NCI-H187 treated with DMSO at 0.1 percent for 48 hours (cell line): ENCODE results near the gene TRO.

Source experiments
- DNase-seq: peaks from one replicate; lab custom pipeline; 2025; lab: John Stamatoyannopoulos, UW

Gene TRO

DNA sequence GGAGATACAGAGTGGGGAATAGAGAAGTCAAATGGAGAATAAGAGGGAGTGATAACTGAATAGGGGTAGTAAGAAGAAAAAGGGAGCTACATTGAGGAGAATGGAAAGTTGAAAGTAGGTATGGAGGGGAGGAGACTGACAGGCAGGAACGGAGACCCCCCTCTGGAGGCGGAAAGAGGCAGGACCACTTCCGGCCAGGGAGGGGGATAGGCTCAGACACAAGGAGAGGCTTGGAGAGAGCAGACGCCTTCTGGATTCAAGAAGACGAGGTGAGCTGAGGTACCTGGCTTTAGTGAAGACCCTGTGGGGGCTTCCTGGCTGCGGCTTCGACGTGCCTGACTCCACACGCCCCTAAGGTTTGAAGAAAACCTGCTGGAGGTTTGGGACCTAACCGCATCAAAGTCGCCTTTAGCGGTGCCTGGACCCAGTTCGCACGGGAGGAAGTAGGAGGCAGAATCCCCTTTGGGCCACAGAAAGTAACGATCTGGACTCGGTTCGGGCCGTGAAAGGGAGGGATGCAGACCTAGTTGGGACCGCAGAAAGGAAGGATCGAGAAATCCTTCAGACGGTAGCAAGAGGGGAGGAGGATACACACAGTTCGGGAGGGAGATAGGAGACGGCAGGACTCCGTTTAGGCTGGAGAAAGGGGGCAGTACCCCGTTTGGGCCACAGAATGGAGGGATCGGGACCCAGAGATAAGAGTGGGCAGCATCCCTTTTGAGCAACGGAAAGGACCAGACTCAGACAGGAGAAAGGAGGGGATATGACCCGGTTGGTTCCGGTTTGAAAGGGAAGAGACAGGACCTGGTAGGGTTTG lies at the start of gene TRO:
TRO (plus strand) TSS at position 215 of the 817 bp plus-strand sequence. CDS start 1,423 bp downstream, outside the sequence.
- no peak for DNase-seq

DNA sequence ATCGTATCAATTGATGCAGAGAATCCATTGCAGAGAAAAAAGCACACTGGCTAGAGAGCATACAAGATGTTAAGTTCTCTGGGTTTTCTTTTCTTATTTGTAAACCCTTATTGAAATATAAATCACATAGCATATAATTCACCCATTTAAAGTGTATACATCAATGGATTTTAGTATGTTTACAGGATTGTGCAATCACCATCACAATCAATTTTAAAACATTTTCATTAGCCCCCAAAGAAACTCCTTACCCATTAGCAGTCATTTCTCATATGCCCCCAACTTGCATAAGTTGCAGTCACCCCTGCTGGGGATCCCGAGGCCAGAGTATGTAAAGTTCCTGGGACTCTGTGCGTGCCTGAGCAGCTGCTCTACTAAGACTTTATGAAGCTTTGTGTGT lies 34.9 kb upstream of the TRO start:
- no peak for DNase-seq

- no peak for DNase-seq
Observed at GRCh38 chrX:54891573-54891972, 29.1 kb upstream of the TRO start.

DNA sequence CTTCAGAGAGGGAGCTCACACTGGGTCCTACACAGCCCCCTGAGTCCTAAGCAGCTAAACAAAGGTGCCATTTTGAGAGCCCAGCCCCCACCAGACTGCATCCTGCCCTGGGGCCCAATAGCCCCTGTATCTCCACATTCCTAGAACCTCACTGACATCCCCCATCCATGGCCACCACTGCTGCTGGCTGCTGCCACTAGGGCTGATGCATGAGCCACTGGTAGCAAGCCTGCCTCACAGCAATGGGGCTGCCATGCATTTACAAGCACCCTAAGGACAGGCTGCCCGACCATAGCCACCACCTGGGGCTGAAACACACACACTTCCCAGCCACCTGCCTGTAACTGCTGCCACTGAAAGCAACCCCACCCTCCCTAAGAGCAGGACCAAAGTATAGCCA lies 26.5 kb upstream of the TRO start:
- no peak for DNase-seq

DNA sequence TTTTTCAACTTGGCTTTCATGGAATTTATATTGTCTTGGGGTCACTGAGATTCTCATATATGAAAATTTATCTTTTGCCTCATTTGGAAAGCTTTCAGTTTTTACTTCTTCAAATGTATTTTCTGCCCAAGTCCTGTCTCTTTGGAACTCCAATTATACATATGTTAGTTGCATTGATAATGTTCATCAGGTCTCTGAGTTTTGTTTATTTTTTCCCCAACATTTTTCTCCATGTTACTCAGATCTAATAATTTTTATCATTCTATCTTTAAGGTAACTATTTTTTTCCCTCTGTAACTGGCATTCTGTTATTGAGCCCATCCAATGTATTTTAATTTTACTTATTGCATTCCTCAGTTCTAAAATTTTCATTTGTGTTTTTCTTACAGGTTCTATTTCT lies 10.7 kb upstream of the TRO start:
- no peak for DNase-seq

- DNase-seq, result no peak
Observed at GRCh38 chrX:54921427-54922021, 900 bp downstream of the TRO start.

DNA sequence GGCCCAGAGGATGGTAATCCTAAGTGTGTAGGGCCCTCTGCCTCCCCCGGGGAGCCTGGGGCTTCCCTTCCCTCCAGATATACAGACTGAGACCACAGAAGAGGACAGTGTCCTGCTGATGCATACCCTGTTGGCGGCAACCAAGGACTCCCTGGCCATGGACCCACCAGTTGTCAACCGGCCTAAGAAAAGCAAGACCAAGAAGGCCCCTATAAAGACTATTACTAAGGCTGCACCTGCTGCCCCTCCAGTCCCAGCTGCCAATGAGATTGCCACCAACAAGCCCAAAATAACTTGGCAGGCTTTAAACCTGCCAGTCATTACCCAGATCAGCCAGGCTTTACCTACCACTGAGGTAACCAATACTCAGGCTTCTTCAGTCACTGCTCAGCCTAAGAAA lies 1.9 kb downstream of the TRO start:
- no peak for DNase-seq

DNA sequence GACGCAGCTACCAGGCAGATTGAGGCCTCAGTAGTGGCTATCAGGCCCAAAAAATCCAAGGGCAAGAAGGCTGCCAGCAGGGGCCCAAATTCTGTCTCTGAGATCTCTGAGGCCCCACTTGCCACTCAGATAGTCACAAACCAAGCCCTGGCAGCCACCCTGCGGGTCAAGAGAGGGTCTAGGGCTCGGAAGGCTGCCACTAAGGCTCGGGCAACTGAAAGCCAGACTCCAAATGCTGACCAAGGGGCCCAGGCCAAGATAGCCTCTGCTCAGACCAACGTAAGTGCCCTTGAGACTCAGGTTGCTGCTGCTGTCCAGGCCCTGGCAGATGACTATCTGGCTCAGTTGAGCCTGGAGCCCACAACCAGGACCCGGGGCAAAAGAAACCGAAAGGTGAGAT lies 2.8 kb downstream of the TRO start:
- no peak for DNase-seq

DNA sequence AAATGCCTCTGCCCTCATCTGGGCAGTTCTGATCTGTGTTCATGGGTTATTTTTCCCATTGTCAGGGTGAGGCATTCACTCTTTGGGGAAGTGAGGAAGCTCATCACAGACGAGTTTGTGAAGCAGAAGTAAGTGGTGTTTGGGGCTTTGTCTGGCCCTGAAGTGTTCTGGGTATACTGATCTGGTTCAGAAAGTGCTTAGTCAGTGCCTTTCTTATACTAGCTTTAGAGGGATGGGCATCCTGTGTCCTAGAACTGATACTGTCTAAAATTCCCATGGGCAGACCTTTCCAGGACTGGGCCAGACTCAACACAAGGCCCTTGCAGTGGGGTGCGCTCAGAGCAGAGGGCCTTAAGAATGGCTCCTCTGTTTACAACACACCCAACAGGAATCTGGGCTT lies 6.4 kb downstream of the TRO start:
- no peak for DNase-seq

- DNase-seq, result no peak
Observed at GRCh38 chrX:54928876-54929275, 8.3 kb downstream of the TRO start.

GRCh38 chrX:54930291-54931049 lies 9.8 kb downstream of the TRO start:
- no peak for DNase-seq

DNA sequence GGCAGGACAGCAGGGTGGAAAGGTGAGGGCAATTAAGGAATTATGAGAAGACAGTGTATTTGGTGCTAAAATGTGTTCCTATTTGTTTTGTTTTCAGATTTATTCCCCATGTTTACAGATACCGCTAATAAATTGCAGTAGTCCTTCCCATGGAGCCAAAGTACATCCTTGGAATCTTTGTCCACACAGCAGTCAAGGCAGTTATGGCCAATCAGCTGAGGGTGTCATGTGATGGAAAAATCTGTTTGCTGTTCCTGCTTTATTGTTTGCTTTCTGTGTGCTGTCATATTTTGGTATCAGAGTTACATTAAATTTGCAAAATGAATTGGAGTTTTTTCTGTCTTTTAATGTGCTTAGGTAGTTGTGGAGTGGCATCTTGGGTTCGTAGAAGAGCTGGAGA lies 10.5 kb downstream of the TRO start:
- DNase-seq, result no peak

DNA sequence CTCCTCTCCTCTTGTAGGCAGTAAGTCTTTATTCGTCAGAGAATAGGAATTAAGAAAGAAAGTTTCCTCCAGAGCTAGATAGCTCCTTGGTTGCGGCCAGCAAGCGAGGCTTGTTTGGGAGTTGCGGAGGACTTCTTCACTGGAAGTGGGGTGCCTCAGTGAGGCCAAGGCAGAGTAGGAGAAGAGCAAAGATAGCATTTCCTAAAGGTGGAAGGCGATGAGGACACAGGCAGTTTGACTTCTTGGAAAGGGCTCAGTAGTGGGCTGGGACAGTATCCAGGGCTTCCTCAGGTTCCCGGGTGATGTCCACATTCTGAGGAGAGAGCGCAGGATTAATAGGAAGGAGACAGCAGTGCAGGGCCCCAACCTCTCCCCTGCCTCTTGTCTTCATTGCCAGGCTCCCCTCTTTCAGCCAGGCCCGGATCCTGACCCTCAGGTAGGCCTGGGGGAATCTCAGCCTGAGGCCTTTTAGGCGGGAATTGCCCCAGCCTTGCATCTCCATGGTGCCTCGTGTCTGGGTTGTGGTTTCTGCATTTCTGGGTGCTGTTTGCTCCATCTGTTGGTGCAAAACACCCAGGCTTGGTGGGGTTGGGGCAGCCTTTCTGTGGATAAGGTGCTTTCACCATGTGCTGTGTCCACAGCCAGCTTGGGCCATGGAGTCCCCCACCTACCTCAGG lies 12.7 kb downstream of the TRO start:
- no peak for DNase-seq

- DNase-seq, result no peak
Observed at GRCh38 chrX:54934058-54934457, 13.4 kb downstream of the TRO start.

GRCh38 chrX:54934890-54935289 lies 14.3 kb downstream of the TRO start:
- DNase-seq, result no peak

DNA sequence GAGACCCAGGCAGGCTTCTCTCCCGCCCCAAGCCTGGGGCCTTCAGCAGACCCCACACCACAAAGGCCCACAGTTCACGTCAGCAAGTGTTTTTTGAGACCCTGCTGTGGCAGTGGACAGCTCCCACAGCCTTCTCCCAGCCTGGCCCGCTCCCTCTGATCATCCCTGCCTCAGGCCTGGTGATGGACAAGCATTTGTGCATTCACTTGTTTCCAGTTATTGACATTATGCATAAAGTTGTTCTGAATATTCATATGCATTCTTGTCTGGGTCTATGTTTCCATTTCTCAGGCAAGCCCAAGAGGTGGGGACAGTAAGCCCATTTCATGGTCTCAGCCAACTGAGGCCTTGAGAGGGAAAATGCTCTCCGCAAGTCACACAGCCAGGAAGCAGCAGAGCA lies 14.7 kb downstream of the TRO start:
- no peak for DNase-seq

- DNase-seq, result no peak
Observed at GRCh38 chrX:54937416-54937815, 16.8 kb downstream of the TRO start.

DNA sequence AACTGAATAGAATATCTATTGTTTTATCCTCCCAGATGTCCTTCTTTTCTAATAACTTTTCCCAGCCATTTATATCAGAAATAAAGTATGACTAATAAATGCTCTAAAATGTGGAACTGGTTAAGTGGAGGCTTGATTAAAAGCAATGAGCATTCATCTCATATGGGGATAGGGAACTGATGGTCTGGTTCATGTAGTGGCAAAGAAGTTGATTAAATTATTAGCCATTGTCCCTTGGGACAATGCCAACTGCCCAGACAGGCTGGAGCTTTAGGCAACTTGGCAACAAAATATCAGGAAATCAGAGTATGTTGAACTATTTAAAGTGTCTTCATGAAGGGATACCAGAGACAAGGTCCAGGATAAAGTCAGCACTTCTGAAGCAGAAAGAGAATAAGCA lies 24.2 kb downstream of the TRO start:
- DNase-seq, result no peak

DNA sequence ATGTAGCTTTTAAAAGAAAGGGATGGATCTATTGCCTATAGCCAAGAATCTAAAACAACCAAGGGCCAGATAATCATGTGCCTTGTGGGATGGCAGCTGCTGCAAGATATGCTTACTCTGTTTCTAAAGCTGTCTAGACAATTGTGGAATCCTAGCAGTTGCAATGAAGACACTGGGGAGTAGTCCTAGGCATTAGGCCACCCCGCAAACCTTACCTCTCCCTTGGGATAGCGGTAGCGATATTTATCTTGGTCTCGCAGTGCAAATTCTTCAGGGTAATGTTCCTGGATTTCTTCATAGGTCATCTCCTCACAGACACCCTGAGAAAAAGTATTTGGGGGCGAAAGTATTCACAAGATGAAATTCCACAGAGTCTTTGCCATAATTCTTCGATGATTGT lies 24.6 kb downstream of the TRO start:
- DNase-seq, result no peak

GRCh38 chrX:54950730-54951375 lies 30.2 kb downstream of the TRO start:
- DNase-seq, result no peak

- DNase-seq, result no peak
Observed at GRCh38 chrX:54961750-54962149, 41.1 kb downstream of the TRO start.
